HG03378 (cell line): ENCODE results near the gene GRID2.
"Not testable (repeated sequence)": the region's sequence is repeated elsewhere in the genome, so short reads cannot be mapped to it uniquely, and the experiment has no call there.

ENCODE experiments used
- ATAC-seq: cut with Tn5 transposase; IDR thresholded peaks from one replicate; pipeline ENCODE4 v1.9.1; 2021; ENCODE audit warnings: mild to moderate bottlenecking, moderate library complexity; ENCODE audit not compliant: unreplicated experiment

GRID2 gene

GRCh38 chr4:93646233-93646930 is 1342.6 kb downstream of the GRID2 start:
- ATAC-seq, result peak; percentile 58

- no peak for ATAC-seq
These were observed 1344.5 kb downstream of the GRID2 start for GRCh38 chr4:93648258-93648657.

- no peak for ATAC-seq
These were observed 1346.1 kb downstream of the GRID2 start for GRCh38 chr4:93649828-93650227.

GRCh38 chr4:93654211-93654610 is 1350.4 kb downstream of the GRID2 start:
- no peak for ATAC-seq

- ATAC-seq, result peak; percentile 50
These were observed 1353.8 kb downstream of the GRID2 start for GRCh38 chr4:93657527-93657926.

- no peak for ATAC-seq
These were observed 1354.7 kb downstream of the GRID2 start for GRCh38 chr4:93658443-93658842.

- ATAC-seq, result no peak
These were observed 1355.9 kb downstream of the GRID2 start for GRCh38 chr4:93659629-93660028.

- no peak for ATAC-seq
These were observed 1356.3 kb downstream of the GRID2 start for GRCh38 chr4:93660036-93660435.

GRCh38 chr4:93670434-93670833 is 1366.7 kb downstream of the GRID2 start:
- ATAC-seq, result no peak

- no peak for ATAC-seq
These were observed 1367.3 kb downstream of the GRID2 start for GRCh38 chr4:93671093-93671492.

- ATAC-seq, result not testable (repeated sequence)
These were observed 1373.2 kb downstream of the GRID2 start for GRCh38 chr4:93676937-93677336.

- ATAC-seq, result no peak
These were observed 1380.8 kb downstream of the GRID2 start for GRCh38 chr4:93684571-93684970.

GRCh38 chr4:93687304-93687703 is 1383.5 kb downstream of the GRID2 start:
- ATAC-seq, result no peak

- no peak for ATAC-seq
These were observed 1385.2 kb downstream of the GRID2 start for GRCh38 chr4:93688978-93689377.

- no peak for ATAC-seq
These were observed 1389.4 kb downstream of the GRID2 start for GRCh38 chr4:93693141-93693540.

GRCh38 chr4:93698686-93699085 is 1394.9 kb downstream of the GRID2 start:
- ATAC-seq, result no peak

GRCh38 chr4:93700571-93700970 is 1396.8 kb downstream of the GRID2 start:
- no peak for ATAC-seq

GRCh38 chr4:93710101-93710846 is 1406.5 kb downstream of the GRID2 start:
- peak; percentile 66 for ATAC-seq

GRCh38 chr4:93710847-93711430 is 1407.2 kb downstream of the GRID2 start:
- ATAC-seq, result no peak

GRCh38 chr4:93718233-93718632 is 1414.5 kb downstream of the GRID2 start:
- ATAC-seq, result no peak

- ATAC-seq, result no peak
These were observed 1415.8 kb downstream of the GRID2 start for GRCh38 chr4:93719552-93719951.

GRCh38 chr4:93722446-93722845 is 1418.7 kb downstream of the GRID2 start:
- no peak for ATAC-seq
